CD1c-positive myeloid dendritic cell (primary cell): ENCODE results near the gene PRDM2.

Experiments
- DNase-seq: peaks from one replicate; pipeline ENCODE4 v3.0.0-alpha.2; 2016; ENCODE audit errors: extremely low spot score

The PRDM2 gene

GRCh38 chr1:13838236-13838635, 138.2 kb downstream of the PRDM2 start:
- no peak for DNase-seq

DNA sequence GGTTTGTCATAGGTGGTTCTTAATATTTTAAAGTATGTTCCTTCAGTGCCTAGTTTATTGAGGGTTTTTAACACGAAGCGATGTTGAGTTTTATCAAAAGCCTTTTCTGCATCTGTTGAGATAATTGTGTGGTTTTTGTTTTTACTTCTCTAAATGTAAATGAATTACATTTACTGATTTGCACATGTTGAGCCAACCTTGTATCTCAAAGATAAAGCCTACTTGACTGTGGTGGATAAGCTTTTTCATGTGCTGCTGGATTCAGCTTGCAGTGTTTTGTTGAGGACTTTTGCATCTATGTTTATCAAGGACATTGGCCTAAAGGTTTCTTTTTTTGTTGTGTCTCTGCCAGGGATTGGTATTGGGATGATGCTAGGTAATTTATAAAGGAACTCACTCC, 142.5 kb downstream of the PRDM2 start:
- DNase-seq, result no peak

GRCh38 chr1:13851726-13852125, 151.7 kb downstream of the PRDM2 start:
- no peak for DNase-seq

- no peak for DNase-seq
Observed at GRCh38 chr1:13855554-13855953, 155.6 kb downstream of the PRDM2 start.

GRCh38 chr1:13860031-13860430, 160.0 kb downstream of the PRDM2 start:
- DNase-seq, result no peak

DNA sequence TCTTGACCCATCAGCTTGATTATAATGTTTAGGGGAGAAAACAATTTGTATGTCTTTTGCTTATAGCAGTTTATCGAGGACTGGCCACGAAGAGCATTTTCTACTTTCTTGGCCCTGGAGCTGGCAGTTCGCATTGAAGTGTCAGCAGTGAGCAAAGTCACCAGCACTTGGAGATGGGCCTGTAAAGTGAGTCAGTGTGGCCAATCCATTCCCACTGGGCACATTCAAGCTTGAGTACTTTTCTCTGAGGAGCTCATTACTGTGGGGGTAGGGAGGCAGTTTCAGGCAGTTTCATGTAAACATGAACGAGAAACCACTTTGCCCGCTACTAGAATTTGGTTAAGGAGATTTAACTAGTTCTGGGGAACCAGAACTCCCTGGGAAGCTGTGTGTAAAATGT, 164.8 kb downstream of the PRDM2 start:
- DNase-seq, result no peak

DNA sequence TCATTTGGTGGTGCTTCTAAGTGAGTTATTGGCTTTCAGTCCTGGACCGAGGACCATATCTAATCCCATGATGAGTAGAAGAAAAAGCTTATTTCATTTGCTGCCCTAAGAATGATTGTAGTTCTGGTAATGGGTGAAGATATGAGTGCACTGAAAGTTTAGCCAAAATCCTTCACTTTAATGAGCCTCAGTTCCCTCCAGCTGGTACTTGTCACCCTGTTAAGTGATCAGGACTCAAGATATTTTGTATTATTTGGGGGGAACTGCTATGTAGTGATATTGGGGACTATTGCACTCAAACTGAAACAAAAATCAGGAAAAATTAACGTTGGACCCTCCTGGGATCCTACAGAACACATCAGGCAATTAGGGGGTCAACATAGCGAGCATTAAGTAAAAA, 165.9 kb downstream of the PRDM2 start:
- no peak for DNase-seq

DNA sequence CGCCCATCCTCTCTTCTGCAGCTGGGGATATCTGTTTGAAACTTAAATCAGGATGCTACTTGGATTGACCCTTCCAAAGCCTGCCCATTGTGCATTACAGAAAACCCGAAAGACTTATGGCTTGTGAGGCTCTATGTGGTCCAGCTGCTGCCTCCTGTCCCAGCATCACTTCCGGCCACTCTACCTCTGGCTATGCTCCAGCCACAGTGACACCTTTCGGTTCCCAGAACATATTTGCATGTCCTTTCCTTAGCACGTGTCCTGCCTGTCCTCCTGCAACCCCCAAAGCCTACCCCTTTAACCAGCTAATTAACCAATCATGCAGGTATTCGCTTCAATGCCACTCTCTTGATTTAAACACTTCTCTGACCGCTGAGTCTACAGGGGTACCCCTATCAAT, 167.6 kb downstream of the PRDM2 start:
- no peak for DNase-seq

GRCh38 chr1:13869172-13869797, 169.3 kb downstream of the PRDM2 start:
- no peak for DNase-seq

- no peak for DNase-seq
Observed at GRCh38 chr1:13871413-13871812, 171.4 kb downstream of the PRDM2 start.

GRCh38 chr1:13871886-13872285, 171.9 kb downstream of the PRDM2 start:
- DNase-seq, result no peak

DNA sequence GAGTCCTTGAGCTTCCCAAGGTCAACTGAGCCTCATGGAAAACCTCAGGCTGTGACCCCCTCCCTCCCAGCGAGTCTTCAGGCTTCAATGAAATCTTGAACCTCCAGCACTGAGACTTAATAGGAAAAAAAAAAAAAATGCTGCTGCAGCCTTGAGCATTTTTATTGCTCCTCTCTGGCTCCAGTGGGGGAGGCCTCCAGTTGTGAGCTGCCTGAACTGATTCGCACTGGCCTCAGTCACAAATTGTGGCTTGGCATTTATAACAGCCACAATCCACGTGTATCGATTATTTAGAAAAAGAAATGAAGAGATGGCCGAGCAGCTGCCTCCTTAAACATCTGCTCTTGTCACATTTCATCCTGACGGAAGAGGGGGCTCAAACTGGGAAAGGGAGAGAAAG, 173.0 kb downstream of the PRDM2 start:
- DNase-seq, result no peak
